Chondrocyte (in vitro differentiated cells): ENCODE measurements around the gene KRTAP1-1. TPM values are rescaled to one million over a fixed set of nuclear protein-coding genes. Genes with fewer than 3 reads are reported as not detected.
"Not testable (repeated sequence)": the region's sequence is repeated elsewhere in the genome, so short reads cannot be mapped to it uniquely, and the experiment has no call there.

Source experiments
- DNase-seq: peaks from one replicate; pipeline ENCODE4 v3.0.0; 2021; ENCODE audit warnings: mixed read lengths, low spot score
- H3K27ac Mint-ChIP-seq: one replicate; pipeline ENCODE4 v1.8.0; 2021; ENCODE audit warnings: mild to moderate bottlenecking, moderate library complexity, mixed read lengths; ENCODE audit not compliant: unreplicated experiment
- H3K27me3 Mint-ChIP-seq: 2 replicates; pipeline ENCODE4 v1.8.0; 2021; ENCODE audit warnings: low read depth, mixed read lengths
- H3K36me3 Mint-ChIP-seq: 2 replicates; pipeline ENCODE4 v1.8.0; 2021; ENCODE audit warnings: low read depth, mixed read lengths
- H3K4me1 Mint-ChIP-seq: 2 replicates; pipeline ENCODE4 v1.8.0; 2021; ENCODE audit warnings: low read depth, mild to moderate bottlenecking, mixed read lengths
- H3K4me3 Mint-ChIP-seq: one replicate; pipeline ENCODE4 v1.8.0; 2021; ENCODE audit warnings: mild to moderate bottlenecking, moderate library complexity, mixed read lengths; ENCODE audit not compliant: unreplicated experiment
- H3K9me3 Mint-ChIP-seq: 2 replicates; pipeline ENCODE4 v1.8.0; 2021; ENCODE audit warnings: low read depth, mixed read lengths
- total RNA-seq: library from RNA; stranded (reverse); gene quantifications from 3 replicates; pipeline ENCODE4 v1.2.1, GENCODE V29; 2021
- TF ChIP-seq, protein P1 (sequence below): fragments of 200-600 bp; sonication (generic); IDR thresholded peaks from 2 replicates; pipeline ENCODE4 v1.5.0; 2021; ENCODE audit warnings: antibody characterized with exemption, mild to moderate bottlenecking, moderate library complexity

The KRTAP1-1 gene
- total RNA-seq, 1 donor from 2014 or later, result not detected

DNA sequence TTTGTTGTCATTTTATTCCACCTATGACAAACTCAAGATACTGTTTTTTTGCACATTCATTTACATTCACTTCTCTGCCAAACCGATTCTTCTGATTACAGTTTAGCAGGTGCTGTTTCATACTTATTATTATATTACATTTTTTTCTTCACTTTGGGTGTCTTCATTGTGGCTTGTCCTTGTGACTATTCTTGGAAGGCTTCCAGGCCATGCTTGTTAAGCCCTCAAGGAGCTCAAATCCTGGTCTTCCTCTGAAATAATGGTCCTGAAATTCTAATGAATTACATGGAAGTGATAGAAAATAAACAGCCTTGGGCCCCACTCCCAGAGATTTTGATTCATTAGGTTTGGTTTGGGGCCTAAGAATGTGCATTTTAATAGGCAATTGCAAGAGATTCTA, 23.1 kb upstream of the KRTAP1-1 start:
- no peaks in the 10 kb centered on the region for H3K27me3 Mint-ChIP-seq
- peaks cover 51% of the 10 kb centered on the region for H3K4me1 Mint-ChIP-seq
- TF ChIP-seq, protein P1, sequence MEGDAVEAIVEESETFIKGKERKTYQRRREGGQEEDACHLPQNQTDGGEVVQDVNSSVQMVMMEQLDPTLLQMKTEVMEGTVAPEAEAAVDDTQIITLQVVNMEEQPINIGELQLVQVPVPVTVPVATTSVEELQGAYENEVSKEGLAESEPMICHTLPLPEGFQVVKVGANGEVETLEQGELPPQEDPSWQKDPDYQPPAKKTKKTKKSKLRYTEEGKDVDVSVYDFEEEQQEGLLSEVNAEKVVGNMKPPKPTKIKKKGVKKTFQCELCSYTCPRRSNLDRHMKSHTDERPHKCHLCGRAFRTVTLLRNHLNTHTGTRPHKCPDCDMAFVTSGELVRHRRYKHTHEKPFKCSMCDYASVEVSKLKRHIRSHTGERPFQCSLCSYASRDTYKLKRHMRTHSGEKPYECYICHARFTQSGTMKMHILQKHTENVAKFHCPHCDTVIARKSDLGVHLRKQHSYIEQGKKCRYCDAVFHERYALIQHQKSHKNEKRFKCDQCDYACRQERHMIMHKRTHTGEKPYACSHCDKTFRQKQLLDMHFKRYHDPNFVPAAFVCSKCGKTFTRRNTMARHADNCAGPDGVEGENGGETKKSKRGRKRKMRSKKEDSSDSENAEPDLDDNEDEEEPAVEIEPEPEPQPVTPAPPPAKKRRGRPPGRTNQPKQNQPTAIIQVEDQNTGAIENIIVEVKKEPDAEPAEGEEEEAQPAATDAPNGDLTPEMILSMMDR, result no peak
- no peak overlapping the region for H3K27ac Mint-ChIP-seq
- H3K9me3 Mint-ChIP-seq, result no peaks in the 10 kb centered on the region
- H3K36me3 Mint-ChIP-seq, result no peaks in the 10 kb centered on the region
- DNase-seq, result no peak
- no peak overlapping the region for H3K4me3 Mint-ChIP-seq

DNA sequence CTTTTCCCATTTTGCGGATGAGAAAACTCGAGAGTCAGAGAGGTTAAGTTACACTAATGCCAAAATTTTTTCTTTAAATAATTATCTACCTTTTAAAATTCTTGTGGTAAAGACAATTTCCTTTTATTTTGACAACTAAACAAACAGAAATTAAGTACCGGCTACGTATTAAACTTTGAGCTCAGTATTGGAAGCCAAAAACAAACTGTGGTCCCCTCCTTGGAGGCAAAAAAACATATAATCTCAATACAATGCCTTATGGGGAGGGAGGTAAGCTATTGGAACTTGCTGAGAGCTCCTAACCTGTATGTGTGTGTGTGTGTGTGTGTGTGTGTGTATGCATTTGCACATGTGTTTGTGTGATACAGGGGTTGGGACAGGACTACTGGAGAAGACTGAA, 22.2 kb upstream of the KRTAP1-1 start:
- Mint-ChIP-seq H3K27ac (no peak overlapping the region), H3K36me3 (no peaks in the 10 kb centered on the region), H3K27me3 (no peaks in the 10 kb centered on the region), H3K4me1 (peaks cover 57% of the 10 kb centered on the region), H3K9me3 (no peaks in the 10 kb centered on the region), H3K4me3 (no peak overlapping the region)
- TF ChIP-seq, protein P1, result no peak
- DNase-seq, result no peak

DNA sequence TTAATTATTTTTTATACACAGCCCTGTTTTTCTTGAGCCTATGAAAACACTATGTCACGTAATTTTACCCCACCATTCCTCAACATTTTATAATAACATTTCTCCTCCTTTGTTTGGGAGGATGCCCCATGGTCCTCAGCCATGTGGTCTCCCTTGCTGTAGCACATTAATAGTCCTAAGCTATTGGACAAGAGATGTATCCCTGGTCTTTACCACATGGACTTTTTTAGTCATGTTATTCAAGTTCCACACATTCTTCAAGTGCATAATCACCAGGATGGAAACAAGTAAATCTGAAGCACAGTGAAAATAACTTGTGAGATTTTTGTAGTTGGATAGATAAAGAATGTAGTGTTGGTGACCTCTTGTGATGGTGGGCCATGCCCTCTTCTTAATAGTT, 20.7 kb upstream of the KRTAP1-1 start:
- Mint-ChIP-seq H3K4me1 (peaks cover 57% of the 10 kb centered on the region), H3K36me3 (peaks cover 1% of the 10 kb centered on the region), H3K27ac (peak overlapping the region; percentile 95), H3K4me3 (no peak overlapping the region), H3K9me3 (peaks cover 4% of the 10 kb centered on the region), H3K27me3 (no peaks in the 10 kb centered on the region)
- TF ChIP-seq, protein P1, result peak; percentile 38
- no peak for DNase-seq

DNA sequence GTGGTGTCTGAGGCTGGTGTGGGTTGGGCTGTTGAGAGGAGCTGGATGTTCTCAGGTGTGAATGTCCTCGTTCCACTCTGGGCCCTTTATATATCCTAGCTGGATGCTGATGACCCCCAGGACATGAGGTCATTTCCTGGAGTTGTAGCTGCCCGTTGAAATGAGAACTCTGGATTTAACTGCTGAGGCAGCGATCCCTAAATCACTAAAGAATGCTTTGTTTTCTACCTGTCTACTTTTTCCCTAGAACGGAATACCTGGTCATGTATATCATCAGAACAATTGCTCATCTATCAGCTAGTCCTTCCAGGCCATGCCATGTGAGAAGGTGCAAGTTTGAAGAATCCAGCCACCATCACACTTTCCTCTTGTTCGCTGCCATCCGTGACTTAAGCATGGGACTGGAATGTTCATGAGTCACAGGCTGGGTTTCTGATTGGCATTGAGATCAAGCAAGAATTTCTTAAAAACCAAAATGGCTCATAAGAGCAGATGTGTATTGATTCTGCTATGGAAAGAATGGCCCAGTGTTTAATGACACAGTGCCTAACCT, 18.9 kb upstream of the KRTAP1-1 start, which contains the start of gene KRTAP2-3:
Gene KRTAP2-3 (minus strand): TSS at position 63 of the 553 bp plus-strand sequence. CDS start 64 bp downstream, outside the sequence.
- Mint-ChIP-seq H3K4me1 (peaks cover 50% of the 10 kb centered on the region), H3K4me3 (peak within 1 kb of the TSS; percentile 5), H3K27me3 (no peaks in the 10 kb centered on the region), H3K9me3 (peaks cover 4% of the 10 kb centered on the region), H3K36me3 (peaks cover 1% of the 10 kb centered on the region), H3K27ac (peak within 1 kb of the TSS; percentile 95)
- TF ChIP-seq, protein P1, result no peak
- DNase-seq, result no peak

DNA sequence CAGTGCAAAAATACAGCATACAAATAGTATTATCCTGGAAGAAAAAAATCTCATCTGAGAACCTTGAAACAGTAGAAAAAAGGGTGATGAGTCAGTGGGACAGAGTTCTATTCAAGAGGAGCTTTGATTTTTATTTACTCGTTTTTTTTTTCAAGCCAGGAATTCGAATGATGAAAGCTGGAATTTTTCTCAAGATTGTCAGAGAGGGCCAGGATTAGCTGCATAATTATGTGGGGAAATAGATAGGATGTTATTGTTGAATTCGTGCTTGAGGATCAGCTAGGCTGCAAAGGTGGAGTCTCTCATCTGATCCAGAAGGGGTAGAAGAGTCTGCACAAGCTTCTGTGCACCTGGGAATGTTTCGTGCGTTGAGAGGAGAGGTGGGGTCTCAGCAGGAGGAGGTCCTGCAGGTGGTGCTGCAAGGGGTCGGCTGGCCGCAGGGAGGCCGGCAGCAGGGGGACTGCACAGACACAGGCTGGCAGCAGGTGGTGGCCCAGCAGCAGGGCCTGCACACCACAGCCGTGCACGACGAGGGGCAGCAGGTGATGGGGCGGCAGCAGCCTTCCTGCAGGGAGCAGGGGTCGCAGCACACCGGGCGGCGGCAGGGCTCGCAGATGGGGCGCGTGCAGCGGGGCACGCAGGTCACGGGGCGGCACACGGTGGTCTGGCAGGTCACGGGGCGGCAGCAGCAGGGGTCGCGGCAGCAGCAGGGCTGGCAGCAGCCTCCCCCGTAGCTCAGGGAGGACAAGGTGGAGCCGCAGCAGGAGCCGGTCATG, 18.2 kb upstream of the KRTAP1-1 start:
- peak overlapping the region; percentile 5 for H3K4me3 Mint-ChIP-seq
- not testable (repeated sequence) for H3K27me3 Mint-ChIP-seq, H3K36me3 Mint-ChIP-seq, DNase-seq, H3K9me3 Mint-ChIP-seq
- H3K27ac Mint-ChIP-seq, result peak overlapping the region; percentile 91
- H3K4me1 Mint-ChIP-seq, result peaks cover 50% of the 10 kb centered on the region
